Kidney (tissue), 14 donors: Measurements from ENCODE around the gene PTBP3. TPM values are rescaled to one million over a fixed set of nuclear protein-coding genes. Genes with fewer than 3 reads are reported as not detected.
A peak's percentile ranks its signal among the peaks of the same experiment; 100 is the strongest.

Source experiments
- DNase-seq, 5 donors: peaks; one replicate each; pipeline ENCODE4 v3.0.0-alpha.2; 2013 to 2020
- FAIRE-seq: peaks from 2 replicates; lab custom pipeline; 2012; peaks lifted over from hg19 to GRCh38; lab: Jason Lieb, UNC
- H3K27ac ChIP-seq, 2 donors: one replicate each; pipeline ENCODE4 v1.7.0; 2013; ENCODE audit warnings: low read depth in 2 of 2, low read length in 2 of 2, inconsistent platforms in 1 of 2
- H3K27me3 ChIP-seq: one replicate; pipeline ENCODE4 v1.7.1; 2013; ENCODE audit warnings: low read length, inconsistent platforms; ENCODE audit not compliant: control insufficient read depth, insufficient read depth
- H3K36me3 ChIP-seq, 3 donors: one replicate each; pipeline versions ENCODE4 v1.7.0 to v1.7.1; 2013; ENCODE audit warnings: low read length in 3 of 3, control low read depth in 1 of 3, inconsistent platforms in 1 of 3; ENCODE audit not compliant: insufficient read depth in 3 of 3, control insufficient read depth in 2 of 3
- H3K4me1 ChIP-seq, 3 donors: one replicate each; pipeline versions ENCODE4 v1.7.0 to v1.7.1; 2013; ENCODE audit warnings: low read length in 3 of 3, inconsistent platforms in 1 of 3, low read depth in 1 of 3; ENCODE audit not compliant: control insufficient read depth in 2 of 3, insufficient read depth in 2 of 3
- H3K4me3 ChIP-seq, 3 donors: one replicate each; pipeline versions ENCODE4 v1.7.0 to v1.8.1; 2013; ENCODE audit warnings: low read length in 3 of 3, control low read depth in 1 of 3, inconsistent platforms in 1 of 3
- H3K9ac ChIP-seq, 3 donors: one replicate each; pipeline versions ENCODE4 v1.7.0 to v1.7.1; 2013; ENCODE audit warnings: low read length in 3 of 3, control low read depth in 1 of 3, inconsistent platforms in 1 of 3
- H3K9me3 ChIP-seq, 3 donors: one replicate each; pipeline versions ENCODE4 v1.7.0 to v1.7.1; 2013; ENCODE audit warnings: low read length in 3 of 3, control low read depth in 1 of 3, inconsistent platforms in 1 of 3; ENCODE audit not compliant: control insufficient read depth in 2 of 3, insufficient read depth in 1 of 3
- CTCF ChIP-seq: IDR thresholded peaks from 3 replicates; pipeline ENCODE4 v1.5.1; 2012; ENCODE audit warnings: mild to moderate bottlenecking, moderate library complexity, borderline replicate concordance; ENCODE audit not compliant: insufficient read depth; ENCODE audit errors: extremely low read depth
- intact Hi-C: fragments of 100-400 bp; cut with DNase I; formaldehyde crosslinking; loops from one replicate; pipeline ENCODE4 v1.11.1; 2022
- polyA plus RNA-seq: library from polyadenylated mRNA; stranded (reverse); fragments of 350-450 nt; fragmentation: Illumina TruSeq; extraction: RNeasy Lipid Tissue Mini Kit (QIAGEN cat#74804); gene quantifications from one replicate; pipeline ENCODE4 v1.2.3, GENCODE V29; 2014; ENCODE audit warnings: low read depth, low replicate concordance; ENCODE audit not compliant: insufficient read depth
- total RNA-seq: library from RNA; stranded (reverse); fragmentation: NEBNext Ultra II Directional; extraction: Animal tissue kit (Norgen Biotek cat#: 25700); gene quantifications from one replicate; pipeline ENCODE4 v1.2.1, GENCODE V29; 2021
- donor health status: control.
- donor health status: control.
- donor health status: control.
- donor health status: control.
- donor health status: control.
- donor health status: DM: yes; HTN: yes; CAD: no.
- donor health status: Normal renal cell carcinoma (clear cell type).

PTBP3 gene
- total and polyA plus RNA-seq, 2 donors from 2014 or later, result 14.0 to 86.6 TPM

GRCh38 chr9:112333639-112334431 lies 416 bp upstream of the PTBP3 start:
- Histone ChIP-seq H3K27ac (peak overlapping the region; percentile 98 to 99), H3K36me3 (no peaks in the 10 kb centered on the region), H3K4me3 (peak overlapping the region; percentile 64 to 81 (median 67)), H3K9me3 (no peaks in the 10 kb centered on the region), H3K9ac (peak overlapping the region; percentile 45 to 89 (median 67)), H3K27me3 (no peaks in the 10 kb centered on the region), H3K4me1 (peaks cover 2 to 29% (median 3%) of the 10 kb centered on the region in 3 donors)
- FAIRE-seq (no peak), DNase-seq (peak; percentile 96 to 98 (median 97))
- peak; percentile 36 for TF ChIP-seq CTCF
- intact Hi-C loops, result no loop called here

- H3K36me3 ChIP-seq, result no peaks in the 10 kb centered on the region
- no peak for FAIRE-seq
- H3K9me3 ChIP-seq, result no peaks in the 10 kb centered on the region
- H3K9ac ChIP-seq, result peak overlapping the region; percentile 56 to 88 (median 83)
- DNase-seq, result no peak
- H3K27ac ChIP-seq, result peak overlapping the region; percentile 98 to 99
- TF ChIP-seq CTCF, result no peak
- peaks cover 2 to 18% (median 3%) of the 10 kb centered on the region in 3 donors for H3K4me1 ChIP-seq
- no peaks in the 10 kb centered on the region for H3K27me3 ChIP-seq
- H3K4me3 ChIP-seq, result peak overlapping the region; percentile 81 to 89 (median 85)
- intact Hi-C loops, result no loop called here
These were observed 794 bp downstream of the PTBP3 start for GRCh38 chr9:112332674-112332976.

GRCh38 chr9:112332214-112332613 lies 1.2 kb downstream of the PTBP3 start:
- TF ChIP-seq CTCF, result no peak
- Histone ChIP-seq H3K4me1 (peaks cover 2 to 13% (median 3%) of the 10 kb centered on the region in 3 donors), H3K27me3 (no peaks in the 10 kb centered on the region), H3K9ac (peak overlapping the region; percentile 56 to 88 (median 83)), H3K9me3 (no peaks in the 10 kb centered on the region), H3K4me3 (peak overlapping the region; percentile 81 to 89 (median 85)), H3K27ac (peak overlapping the region; percentile 98 to 99), H3K36me3 (no peaks in the 10 kb centered on the region)
- intact Hi-C loops, result no loop called here
- DNase-seq, result peak in 1 of 5 donors; percentile 21
- FAIRE-seq, result no peak
